Chondrocyte (in vitro differentiated cells): ENCODE data around the gene DCUN1D3. TPM values are rescaled to one million over a fixed set of nuclear protein-coding genes. Genes with fewer than 3 reads are reported as not detected.

Source experiments
- DNase-seq: peaks from one replicate; pipeline ENCODE4 v3.0.0; 2021; ENCODE audit warnings: mixed read lengths, low spot score
- H3K27ac Mint-ChIP-seq: one replicate; pipeline ENCODE4 v1.8.0; 2021; ENCODE audit warnings: mild to moderate bottlenecking, moderate library complexity, mixed read lengths; ENCODE audit not compliant: unreplicated experiment
- H3K27me3 Mint-ChIP-seq: 2 replicates; pipeline ENCODE4 v1.8.0; 2021; ENCODE audit warnings: low read depth, mixed read lengths
- H3K36me3 Mint-ChIP-seq: 2 replicates; pipeline ENCODE4 v1.8.0; 2021; ENCODE audit warnings: low read depth, mixed read lengths
- H3K4me1 Mint-ChIP-seq: 2 replicates; pipeline ENCODE4 v1.8.0; 2021; ENCODE audit warnings: low read depth, mild to moderate bottlenecking, mixed read lengths
- H3K4me3 Mint-ChIP-seq: one replicate; pipeline ENCODE4 v1.8.0; 2021; ENCODE audit warnings: mild to moderate bottlenecking, moderate library complexity, mixed read lengths; ENCODE audit not compliant: unreplicated experiment
- H3K9me3 Mint-ChIP-seq: 2 replicates; pipeline ENCODE4 v1.8.0; 2021; ENCODE audit warnings: low read depth, mixed read lengths
- total RNA-seq: library from RNA; stranded (reverse); gene quantifications from 3 replicates; pipeline ENCODE4 v1.2.1, GENCODE V29; 2021
- TF ChIP-seq, protein P1 (sequence below): fragments of 200-600 bp; sonication (generic); IDR thresholded peaks from 2 replicates; pipeline ENCODE4 v1.5.0; 2021; ENCODE audit warnings: antibody characterized with exemption, mild to moderate bottlenecking, moderate library complexity

Gene DCUN1D3
- total RNA-seq, 1 donor from 2014 or later: 44.4 TPM

DNA sequence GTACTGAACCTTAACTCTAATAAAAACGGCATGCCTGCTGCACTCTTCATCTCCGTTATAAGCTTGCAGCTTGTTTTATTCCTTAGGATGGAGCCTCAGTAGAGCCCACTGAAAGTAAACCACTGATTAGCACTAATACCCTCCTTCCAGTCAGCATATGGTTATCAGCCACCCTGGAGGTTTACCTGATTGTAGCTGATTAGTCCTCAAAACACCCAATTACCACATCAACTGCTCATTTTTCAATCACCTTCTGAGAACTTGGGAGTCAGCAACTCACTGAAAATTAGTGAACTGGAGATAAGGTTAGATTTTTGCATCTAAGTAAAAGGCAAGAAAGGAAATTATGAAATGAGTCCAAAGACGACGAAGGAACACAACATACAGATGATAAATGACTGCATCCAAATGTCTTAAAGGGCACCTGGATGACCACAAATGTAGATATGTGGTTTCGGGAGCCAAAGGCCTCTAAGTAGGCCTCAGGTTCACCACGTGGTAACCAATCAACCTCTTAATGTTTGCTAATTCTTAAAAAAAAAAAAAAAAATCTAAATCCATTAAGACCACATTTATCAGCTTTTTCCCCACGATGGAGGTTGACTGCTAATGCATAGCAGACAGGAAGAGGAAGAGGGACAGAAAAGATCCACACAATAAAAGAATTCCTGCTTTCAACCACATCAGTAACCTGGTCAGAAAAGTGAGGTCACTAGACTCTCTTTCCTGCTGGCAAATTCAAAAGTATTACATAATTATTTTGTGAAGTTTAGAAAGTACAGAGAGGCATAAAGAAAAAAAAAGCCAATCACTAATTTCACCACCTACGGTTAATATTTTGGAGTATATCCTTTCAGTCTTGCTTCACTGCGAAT is 28.0 kb downstream of the DCUN1D3 start:
- no peak for DNase-seq
- peak overlapping the region; percentile 53 for H3K27ac Mint-ChIP-seq

DNA sequence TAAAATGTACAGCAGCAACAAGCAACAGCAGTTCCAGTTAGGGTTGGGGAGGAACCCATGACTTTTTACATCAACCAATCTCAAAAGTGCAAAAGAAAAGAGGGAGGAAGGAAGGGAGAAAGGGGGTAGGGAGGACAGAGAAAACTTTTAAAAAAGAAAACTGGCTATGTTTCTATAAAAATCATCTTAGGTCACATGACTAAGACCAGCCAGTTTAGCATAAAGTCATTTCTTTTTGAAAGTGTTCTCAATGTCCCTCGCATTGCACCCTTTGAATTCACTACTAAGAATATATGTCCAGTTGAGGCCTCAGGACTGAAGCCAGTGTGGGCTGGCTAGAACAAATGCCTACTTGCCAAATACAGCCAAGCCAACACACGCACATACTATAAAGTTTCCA is 28.9 kb downstream of the DCUN1D3 start:
- Mint-ChIP-seq H3K9me3 (no peaks in the 10 kb centered on the region), H3K27ac (peak overlapping the region; percentile 66), H3K4me3 (no peak overlapping the region), H3K4me1 (peaks cover 90% of the 10 kb centered on the region), H3K27me3 (no peaks in the 10 kb centered on the region), H3K36me3 (no peaks in the 10 kb centered on the region)
- TF ChIP-seq, protein P1, sequence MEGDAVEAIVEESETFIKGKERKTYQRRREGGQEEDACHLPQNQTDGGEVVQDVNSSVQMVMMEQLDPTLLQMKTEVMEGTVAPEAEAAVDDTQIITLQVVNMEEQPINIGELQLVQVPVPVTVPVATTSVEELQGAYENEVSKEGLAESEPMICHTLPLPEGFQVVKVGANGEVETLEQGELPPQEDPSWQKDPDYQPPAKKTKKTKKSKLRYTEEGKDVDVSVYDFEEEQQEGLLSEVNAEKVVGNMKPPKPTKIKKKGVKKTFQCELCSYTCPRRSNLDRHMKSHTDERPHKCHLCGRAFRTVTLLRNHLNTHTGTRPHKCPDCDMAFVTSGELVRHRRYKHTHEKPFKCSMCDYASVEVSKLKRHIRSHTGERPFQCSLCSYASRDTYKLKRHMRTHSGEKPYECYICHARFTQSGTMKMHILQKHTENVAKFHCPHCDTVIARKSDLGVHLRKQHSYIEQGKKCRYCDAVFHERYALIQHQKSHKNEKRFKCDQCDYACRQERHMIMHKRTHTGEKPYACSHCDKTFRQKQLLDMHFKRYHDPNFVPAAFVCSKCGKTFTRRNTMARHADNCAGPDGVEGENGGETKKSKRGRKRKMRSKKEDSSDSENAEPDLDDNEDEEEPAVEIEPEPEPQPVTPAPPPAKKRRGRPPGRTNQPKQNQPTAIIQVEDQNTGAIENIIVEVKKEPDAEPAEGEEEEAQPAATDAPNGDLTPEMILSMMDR: no peak
- DNase-seq: no peak

More for the DNA sequence above, 28.0 kb downstream of the DCUN1D3 start:
- Mint-ChIP-seq H3K4me1 (peaks cover 89% of the 10 kb centered on the region), H3K36me3 (no peaks in the 10 kb centered on the region), H3K4me3 (no peak overlapping the region), H3K27me3 (no peaks in the 10 kb centered on the region), H3K9me3 (peaks cover 4% of the 10 kb centered on the region)
- TF ChIP-seq, protein P1: no peak

DNA sequence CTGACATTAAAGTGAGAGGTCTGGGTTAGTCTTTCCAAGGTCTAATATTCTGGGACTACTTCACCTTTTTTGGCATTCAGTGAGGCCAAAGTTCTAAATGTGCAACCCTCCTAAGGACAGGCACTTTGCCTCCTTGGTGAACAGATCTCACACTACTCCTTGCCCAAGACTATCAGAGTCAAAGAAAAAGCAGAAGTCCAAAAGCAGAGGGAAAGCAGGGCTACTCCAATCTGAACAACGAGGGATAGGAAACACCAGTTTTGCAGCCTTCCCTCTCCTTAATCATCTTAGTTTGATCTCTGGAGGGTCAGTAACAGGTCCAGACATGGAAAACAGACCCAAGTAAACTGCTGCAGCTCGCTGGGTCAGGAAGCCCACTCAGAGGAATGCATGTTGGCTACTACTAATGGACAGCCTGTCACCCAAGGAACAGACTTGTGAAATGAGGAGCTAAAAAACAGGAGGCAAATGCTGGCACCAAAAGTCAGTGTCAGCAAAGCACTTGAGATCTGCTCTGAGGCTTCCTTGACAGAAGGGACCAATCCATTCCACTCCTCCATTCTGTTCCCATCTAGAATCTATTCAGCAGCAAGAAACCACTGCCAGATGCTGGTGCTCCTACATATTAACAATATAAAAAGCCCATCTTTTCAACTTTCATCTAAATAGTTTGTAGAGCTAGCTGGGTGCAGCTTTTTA is 29.9 kb downstream of the DCUN1D3 start:
- Mint-ChIP-seq H3K4me3 (no peak overlapping the region), H3K36me3 (no peaks in the 10 kb centered on the region), H3K4me1 (peaks cover 95% of the 10 kb centered on the region), H3K27ac (peak overlapping the region; percentile 66), H3K27me3 (no peaks in the 10 kb centered on the region), H3K9me3 (no peaks in the 10 kb centered on the region)
- no peak for DNase-seq
- TF ChIP-seq, protein P1: no peak

DNA sequence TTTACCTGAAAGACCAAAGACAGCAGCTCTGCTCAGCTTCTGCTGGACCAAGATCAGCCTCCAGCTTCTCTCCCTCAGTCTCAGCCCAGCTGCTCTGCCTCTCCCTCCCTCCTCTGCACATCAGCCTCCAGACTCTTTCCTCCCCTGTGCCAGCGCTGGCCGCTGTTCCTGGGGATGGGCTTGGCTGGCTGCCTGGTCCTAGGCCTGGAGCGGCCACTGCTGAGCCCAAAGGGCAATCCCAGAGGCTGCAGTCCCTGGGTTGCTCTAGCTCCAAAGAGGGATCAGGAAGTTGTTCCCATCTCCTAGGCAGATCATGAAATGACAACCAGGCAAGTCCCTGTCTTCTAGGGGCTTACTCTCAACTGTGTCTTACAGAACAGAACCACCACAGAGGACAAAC is 31.3 kb downstream of the DCUN1D3 start:
- Mint-ChIP-seq H3K4me3 (no peak overlapping the region), H3K4me1 (peaks cover 95% of the 10 kb centered on the region), H3K36me3 (peaks cover 1% of the 10 kb centered on the region), H3K9me3 (peaks cover 2% of the 10 kb centered on the region), H3K27me3 (no peaks in the 10 kb centered on the region), H3K27ac (peak overlapping the region; percentile 68)
- TF ChIP-seq, protein P1: no peak
- DNase-seq: no peak

DNA sequence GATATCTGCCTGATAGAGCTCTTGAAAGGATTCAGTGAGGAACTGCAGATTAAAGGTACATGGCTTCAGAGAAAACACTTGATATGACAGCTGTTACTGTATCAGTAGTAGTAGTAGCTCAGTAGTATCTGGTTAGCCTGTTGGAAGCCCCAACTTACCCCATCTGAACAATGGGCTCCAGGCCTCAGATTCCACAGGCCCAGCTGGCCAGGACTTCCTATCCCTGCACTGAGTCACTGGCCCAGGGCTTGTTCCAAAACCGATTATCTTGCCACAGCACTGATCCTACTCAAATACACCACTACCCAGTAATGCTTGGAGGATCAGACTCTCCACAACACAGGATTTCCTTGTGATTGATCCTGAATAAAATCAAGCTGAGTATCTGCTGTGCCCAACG is 32.6 kb downstream of the DCUN1D3 start:
- H3K36me3 Mint-ChIP-seq: peaks cover 1% of the 10 kb centered on the region
- no peak overlapping the region for H3K4me3 Mint-ChIP-seq

More for the DNA sequence above, 32.6 kb downstream of the DCUN1D3 start:
- H3K9me3 Mint-ChIP-seq: peaks cover 2% of the 10 kb centered on the region
- TF ChIP-seq, protein P1: no peak
- H3K4me1 Mint-ChIP-seq: peaks cover 96% of the 10 kb centered on the region
- no peaks in the 10 kb centered on the region for H3K27me3 Mint-ChIP-seq
- peak overlapping the region; percentile 80 for H3K27ac Mint-ChIP-seq
- no peak for DNase-seq
